ENCODE measurements around the gene SETD3.

The SETD3 gene

DNA sequence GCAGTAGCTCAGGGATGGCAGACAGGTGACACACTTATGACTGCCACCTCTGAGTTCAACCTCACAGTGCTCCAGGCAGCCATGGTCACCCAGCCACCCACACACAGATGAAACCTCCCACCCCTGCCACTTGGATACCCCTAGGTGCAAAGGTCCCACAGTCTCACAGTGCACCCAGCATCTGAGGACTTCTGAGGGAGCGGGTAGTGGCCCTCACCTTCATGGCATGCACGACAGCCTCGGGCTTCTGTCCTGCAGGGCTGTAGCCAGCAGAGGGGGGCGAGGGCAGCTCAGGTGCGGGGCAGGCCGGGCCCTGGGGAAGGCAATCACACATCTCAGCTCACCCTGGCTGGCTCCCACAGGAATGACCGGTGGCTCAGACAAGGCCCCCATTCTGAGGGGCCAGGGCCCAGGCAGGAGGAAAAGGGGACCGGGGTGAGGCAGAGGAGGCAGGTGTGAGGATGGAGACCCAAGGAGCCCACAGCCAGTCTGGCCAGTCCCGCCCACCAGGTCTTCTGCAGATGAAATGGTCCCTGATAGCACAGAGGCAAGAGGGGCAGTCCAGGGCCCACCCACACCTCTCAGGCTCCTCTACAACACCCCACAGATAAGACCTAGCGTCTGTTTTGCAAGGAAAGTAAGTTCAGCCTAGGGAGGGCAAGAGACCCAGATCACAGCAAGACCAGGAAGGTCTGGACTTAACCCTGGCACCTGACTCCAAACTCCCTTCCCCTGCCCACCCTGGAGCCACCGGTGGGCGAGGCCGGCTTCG is 36.4 kb upstream of the SETD3 start:
- no peak for DNase-seq

- no peak for DNase-seq
Observed at GRCh38 chr14:99516156-99516870, 35.7 kb upstream of the SETD3 start.

DNA sequence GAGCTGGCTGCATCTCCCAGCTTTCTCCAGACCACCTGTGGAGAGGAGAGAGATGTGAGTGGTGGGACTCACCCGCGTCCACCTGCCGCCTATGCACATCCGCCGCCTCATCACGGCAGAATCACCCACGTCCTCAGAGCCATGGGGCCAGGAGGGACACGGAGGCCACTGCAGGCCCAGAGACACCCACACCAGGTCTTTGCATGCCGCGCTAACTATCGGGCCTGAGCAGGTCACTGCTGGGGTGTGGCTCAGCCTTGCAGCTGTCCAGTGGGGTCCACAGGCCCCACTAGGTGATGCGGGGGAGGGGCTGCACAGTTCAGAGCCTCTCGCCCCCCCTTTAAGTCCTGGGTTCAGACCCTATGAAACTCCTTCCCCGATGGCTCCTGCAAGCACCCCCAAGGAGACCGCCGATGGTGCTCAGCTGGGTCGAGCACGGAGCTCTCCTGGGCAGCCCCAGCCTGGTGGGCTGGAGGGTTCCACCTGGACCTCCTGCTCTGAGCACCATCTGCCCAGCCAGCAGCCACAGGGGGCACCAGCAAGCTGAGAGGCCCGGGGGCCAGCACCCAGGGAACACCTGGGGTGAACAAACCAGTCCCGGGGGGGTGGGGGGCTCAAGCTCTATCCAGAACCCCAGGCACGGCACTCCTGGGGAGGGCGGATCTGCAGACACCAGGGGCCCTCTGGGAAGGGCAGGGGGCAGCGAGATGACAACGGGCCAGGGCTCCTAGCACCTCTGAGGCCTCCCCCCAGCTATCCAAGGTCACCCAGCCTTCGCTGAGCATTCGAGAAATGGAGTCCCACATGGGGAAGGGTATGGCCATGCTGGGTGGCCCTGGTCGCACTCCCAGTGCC is 34.9 kb upstream of the SETD3 start:
- DNase-seq, result no peak

- DNase-seq, result no peak
Observed at GRCh38 chr14:99514552-99515300, 34.1 kb upstream of the SETD3 start.

DNA sequence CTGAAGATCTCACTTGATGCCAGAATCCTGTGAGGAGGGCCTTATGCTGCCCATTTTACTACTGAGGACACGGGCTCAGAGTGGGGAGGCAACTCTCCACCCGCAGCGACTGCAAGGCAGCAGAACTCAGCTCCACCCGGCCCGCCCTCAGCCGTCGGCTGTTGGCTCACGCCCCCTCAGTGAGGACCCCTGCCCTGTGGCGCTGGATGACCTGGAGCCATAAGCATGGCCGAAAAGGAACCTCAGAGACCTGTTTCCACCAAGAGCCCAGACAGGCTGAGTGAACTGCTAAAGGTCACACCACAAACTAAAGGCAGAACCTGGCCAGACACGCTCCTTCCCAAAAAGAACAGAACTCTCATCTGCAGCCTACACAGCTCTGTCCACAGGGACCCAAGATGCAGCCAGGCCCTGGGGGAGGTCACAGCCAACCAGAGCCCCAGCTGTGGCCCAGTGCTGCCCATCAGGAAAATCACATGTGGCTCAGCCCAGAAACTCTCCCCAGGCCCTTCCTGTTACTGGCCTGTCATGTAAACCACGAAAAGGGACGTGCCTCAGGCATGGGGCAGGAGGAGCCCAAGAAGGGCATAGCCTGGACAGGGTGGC is 33.4 kb upstream of the SETD3 start:
- DNase-seq, result no peak

DNA sequence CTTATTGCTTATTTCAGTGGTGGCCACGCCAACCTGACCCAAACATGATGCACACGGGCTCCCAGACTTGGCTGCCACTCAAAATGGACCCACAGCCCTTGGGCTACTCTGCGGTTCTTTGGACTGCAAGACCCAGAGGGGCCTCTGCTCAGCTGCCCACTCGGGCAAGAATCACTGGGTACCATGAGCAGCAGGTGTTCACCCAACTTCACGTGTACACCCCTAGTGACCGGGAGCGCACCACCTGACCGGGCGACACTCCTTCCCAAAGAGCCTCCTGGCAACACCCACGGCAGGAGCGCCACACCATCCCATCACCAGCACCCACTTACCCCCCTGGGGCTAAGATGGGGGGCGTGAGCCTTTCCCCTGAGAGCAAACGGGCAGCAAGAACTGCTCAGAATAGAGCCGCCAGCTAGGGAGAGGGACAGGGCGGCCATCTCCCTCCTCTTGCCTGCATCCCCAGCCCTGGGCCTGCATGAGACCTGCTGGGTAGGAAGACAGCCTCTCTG is 32.6 kb upstream of the SETD3 start:
- no peak for DNase-seq

- no peak for DNase-seq
Observed at GRCh38 chr14:99512571-99513182, 32.0 kb upstream of the SETD3 start.

- DNase-seq, result no peak
Observed at GRCh38 chr14:99512110-99512449, 31.4 kb upstream of the SETD3 start.

GRCh38 chr14:99511421-99512109 is 30.9 kb upstream of the SETD3 start:
- DNase-seq, result no peak

DNA sequence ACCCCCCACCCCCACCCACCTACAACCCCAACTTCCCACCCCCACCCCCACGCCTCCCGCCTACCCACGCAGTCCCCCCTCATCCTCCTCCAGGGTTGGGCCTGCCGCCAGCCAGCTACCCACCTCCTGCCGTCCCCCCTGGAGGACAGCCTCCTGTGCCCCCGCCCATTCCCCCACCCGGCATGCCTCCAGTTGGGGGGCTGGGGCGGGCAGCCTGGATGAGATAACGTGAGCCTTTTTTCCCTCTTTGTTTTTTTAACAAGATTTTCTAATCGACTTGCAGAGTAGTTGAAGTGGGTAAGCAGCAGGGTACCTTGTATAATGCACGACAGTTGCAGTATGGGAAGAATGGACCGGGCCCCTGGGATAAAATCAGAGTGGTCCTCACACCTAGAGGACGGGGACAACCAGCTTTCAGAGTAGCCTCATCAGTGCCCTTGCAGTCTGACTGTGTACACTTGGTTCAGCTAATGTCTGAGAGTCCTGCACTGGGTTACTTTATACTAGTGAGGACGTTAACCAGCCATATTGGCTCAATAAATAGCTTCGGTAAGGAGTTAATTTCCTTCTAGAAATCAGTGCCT is 30.0 kb upstream of the SETD3 start:
- no peak for DNase-seq

DNA sequence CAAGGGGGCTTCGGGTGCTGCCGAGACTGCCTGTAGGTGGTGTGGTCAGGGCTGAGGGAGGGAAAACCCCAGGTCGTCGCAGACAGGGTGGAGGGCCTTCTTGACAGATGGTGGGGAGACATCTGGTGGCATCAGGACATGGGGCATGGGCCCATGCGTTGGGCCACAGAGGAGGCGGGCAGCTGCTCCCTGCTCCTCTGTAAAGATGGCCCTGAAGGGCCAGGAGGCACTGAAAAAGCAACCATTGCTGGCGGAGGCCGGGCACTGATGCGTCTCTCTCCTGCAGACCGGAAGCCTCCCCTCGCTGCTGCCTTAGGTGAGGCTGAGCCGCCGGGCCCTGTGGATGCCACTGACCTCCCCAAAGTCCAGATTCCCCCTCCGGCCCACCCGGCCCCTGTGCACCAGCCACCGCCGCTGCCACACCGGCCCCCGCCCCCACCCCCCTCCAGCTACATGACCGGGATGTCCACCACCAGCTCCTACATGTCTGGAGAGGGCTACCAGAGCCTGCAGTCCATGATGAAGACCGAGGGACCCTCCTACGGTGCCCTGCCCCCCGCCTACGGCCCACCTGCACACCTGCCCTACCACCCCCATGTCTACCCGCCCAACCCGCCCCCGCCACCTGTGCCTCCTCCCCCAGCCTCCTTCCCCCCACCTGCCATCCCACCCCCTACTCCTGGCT is 29.4 kb upstream of the SETD3 start:
- no peak for DNase-seq

DNA sequence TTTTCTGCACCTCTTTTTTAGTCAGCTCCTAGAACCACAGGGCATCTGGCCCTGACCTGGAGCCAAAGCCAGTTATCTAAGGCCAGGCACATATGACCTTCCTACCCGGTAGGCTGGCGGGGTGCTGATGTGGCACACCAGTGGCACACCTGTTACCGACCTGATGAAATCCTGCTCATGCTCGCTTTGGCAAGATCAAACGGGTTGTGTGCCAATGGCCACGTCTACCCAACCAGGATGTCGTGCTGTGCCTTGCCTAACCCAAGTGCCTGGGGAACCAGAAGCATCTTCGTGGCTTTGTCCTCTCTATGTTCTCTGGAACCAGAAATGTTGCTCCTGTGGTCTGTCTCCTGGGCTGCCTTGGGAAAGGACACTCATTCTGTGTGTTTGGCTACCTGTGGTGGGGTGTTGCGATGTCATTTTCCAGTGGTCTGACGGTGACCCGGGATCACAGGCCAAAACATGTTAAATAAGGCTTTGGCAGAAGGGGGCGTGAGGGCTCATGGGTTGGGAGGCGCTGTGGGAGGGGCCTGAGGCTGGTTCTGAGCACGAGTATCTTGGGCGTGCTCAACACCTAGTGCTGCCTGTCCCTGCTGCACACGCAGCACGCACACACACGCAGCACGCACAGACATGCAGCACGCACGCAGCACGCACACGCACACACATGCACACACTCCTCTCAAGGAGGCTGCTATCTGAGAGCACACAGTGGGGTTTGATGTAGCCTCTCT is 28.4 kb upstream of the SETD3 start:
- DNase-seq, result no peak

GRCh38 chr14:99507860-99508640 is 27.4 kb upstream of the SETD3 start:
- no peak for DNase-seq

DNA sequence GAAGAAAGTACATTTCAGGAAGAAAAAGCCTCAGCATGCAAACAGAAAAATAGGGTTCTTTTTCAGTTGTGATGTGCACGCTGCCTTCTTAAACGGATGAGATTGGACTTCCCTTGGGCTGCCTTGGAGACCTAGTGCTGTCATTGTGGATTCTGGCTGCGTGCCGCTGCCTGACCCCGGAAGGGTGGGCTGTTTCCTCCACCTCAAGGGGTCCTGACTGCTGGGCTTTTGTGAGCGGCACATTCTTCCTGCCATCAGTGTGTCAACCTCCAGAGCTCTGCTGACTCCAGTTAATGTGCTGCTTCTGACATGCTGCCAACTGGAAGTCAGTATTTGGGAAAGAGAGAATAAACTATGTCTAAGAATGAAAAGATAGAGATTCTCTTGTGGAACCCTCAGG is 25.6 kb upstream of the SETD3 start:
- no peak for DNase-seq

- DNase-seq, result no peak
Observed at GRCh38 chr14:99505089-99505488, 24.4 kb upstream of the SETD3 start.

GRCh38 chr14:99503848-99504453 is 23.3 kb upstream of the SETD3 start:
- no peak for DNase-seq

DNA sequence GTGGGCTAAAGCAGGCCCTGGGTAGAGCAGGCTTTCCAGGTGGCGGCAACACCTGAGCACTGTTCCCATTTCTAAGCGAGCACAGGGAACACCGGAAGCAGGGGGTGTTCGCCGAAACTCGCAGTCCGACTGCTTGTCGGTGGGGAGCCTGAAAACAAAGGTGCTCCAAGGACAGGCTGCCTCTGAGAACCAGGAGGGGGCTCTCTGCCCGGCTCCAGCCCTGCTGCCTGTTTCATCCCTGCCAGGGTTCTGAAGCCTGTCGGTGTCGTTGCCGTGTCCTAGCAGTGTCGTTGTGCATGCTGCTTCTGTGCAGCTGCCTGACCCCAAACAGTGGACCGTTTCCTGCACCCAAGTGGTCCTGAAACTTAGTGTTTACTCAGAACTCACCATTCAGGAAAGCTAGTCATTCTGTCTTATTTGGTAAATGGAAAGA is 22.3 kb upstream of the SETD3 start:
- no peak for DNase-seq

DNA sequence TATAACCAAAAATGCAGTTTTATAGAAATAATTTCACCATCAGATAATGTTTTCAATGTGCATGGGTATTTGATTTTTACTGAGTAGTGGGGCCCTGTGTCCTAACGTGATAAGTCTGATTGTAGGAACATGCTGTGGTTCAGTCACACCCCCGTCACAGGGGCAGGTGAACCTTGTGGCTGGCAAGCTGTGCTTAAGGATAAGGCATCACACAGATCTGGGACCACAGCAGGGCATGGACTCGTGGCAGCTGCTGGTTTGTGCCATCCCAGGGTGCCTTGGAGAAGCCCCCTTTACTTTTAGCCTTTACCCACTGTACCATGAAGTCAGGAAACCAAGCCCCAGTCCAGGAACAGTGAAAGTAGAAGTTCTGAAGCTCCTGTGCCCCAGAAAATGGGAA is 17.2 kb upstream of the SETD3 start:
- no peak for DNase-seq

Measured in NCI-H2081 (cell line).